Gastroesophageal sphincter (tissue), 4 donors: ENCODE data around the gene CDH23. TPM values are rescaled to one million over a fixed set of nuclear protein-coding genes. Genes with fewer than 3 reads are reported as not detected.

ENCODE experiments used
- ATAC-seq: fragments of 150-250 bp; one replicate; pipeline ENCODE4 v1.9.1; 2016; ENCODE audit warnings: mild to moderate bottlenecking, moderate library complexity
- H3K27ac ChIP-seq, 4 donors: fragments of 200-600 bp; sonication (generic) in 3 of 4; 1 replicate in 3 of 4; 2 replicates in 1 of 4; pipeline ENCODE4 v1.5.1; 2016 to 2019
- H3K27me3 ChIP-seq: fragments of 200-600 bp; sonication (generic); one replicate; pipeline ENCODE4 v1.5.1; 2019
- H3K36me3 ChIP-seq, 2 donors: fragments of 200-600 bp; sonication (generic); one replicate each; pipeline ENCODE4 v1.5.1; 2019; ENCODE audit warnings: control low read depth in 1 of 2
- H3K4me1 ChIP-seq, 3 donors: fragments of 200-600 bp; sonication (generic); 1 replicate in 2 of 3; 2 replicates in 1 of 3; pipeline ENCODE4 v1.5.1; 2016 to 2019; ENCODE audit warnings: control low read depth in 2 of 3
- H3K4me3 ChIP-seq, 2 donors: fragments of 200-600 bp; sonication (generic); one replicate each; pipeline ENCODE4 v1.5.1; 2019; ENCODE audit warnings: mild to moderate bottlenecking in 1 of 2, moderate library complexity in 1 of 2
- H3K9me3 ChIP-seq, 3 donors: fragments of 200-600 bp; sonication (generic); one replicate each; pipeline ENCODE4 v1.5.1; 2017 to 2019; ENCODE audit warnings: control low read depth in 2 of 3
- EP300 ChIP-seq: sonication (generic); formaldehyde crosslinking; IDR thresholded peaks from one replicate; pipeline ENCODE4 v1.6.1; 2017; ENCODE audit warnings: antibody characterized with exemption, mild to moderate bottlenecking
- POLR2A ChIP-seq, 2 donors: fragments of 450-650 bp; IDR thresholded peaks; one replicate each; pipeline ENCODE4 v1.6.1; 2017; ENCODE audit warnings: antibody characterized with exemption in 2 of 2, mild to moderate bottlenecking in 2 of 2, moderate library complexity in 1 of 2
- POLR2AphosphoS5 ChIP-seq: sonication (generic); formaldehyde crosslinking; IDR thresholded peaks from one replicate; pipeline ENCODE4 v1.6.1; 2017; ENCODE audit warnings: antibody characterized with exemption
- WGBS, 2 donors: methylation state at CpG; one replicate each; pipeline ENCODE4 v1.1.5; 2018; ENCODE audit warnings: low coverage in 1 of 2; 5-methylcytosine and 5-hydroxymethylcytosine counted together
- total RNA-seq, 4 donors: library from RNA; depleted of rRNA; stranded (reverse); fragments of >200 nt; gene quantifications; one replicate each; pipeline ENCODE4 v1.1.0, GENCODE V29; 2016
- TF ChIP-seq, protein P1 (sequence below), 4 experiments: fragments of 200-600 bp in 2 of 4; fragments of 450-650 bp in 2 of 4; sonication (generic) in 1 of 4; IDR thresholded peaks; one replicate each; pipeline ENCODE4 v1.5.1; 2017 to 2019; ENCODE audit warnings: antibody characterized with exemption in 4 of 4, mild to moderate bottlenecking in 2 of 4, moderate library complexity in 2 of 4

Gene CDH23
- total RNA-seq, 4 donors from 2014 or later: 5.1 to 33.5 (median 16.2) TPM

DNA sequence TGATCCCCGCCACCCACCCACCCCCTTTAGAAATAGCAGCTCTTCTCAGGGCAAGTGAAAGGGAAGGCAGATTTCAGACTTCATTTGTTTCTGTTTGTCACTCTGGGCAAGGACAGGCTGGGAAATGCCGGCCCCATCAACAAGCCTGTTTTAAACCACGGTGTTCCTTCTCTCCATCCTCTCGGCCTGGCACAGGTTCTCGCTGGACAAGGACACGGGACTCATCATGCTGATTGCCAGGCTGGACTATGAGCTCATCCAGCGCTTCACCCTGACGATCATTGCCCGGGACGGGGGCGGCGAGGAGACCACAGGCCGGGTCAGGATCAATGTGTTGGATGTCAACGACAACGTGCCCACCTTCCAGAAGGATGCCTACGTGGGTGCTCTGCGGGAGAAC lies 280.5 kb downstream of the CDH23 start:
- peaks cover 0 to 4% (median 0%) of the 10 kb centered on the region in 3 donors for H3K4me1 ChIP-seq
- no peaks in the 10 kb centered on the region for H3K9me3 ChIP-seq
- no peak overlapping the region for H3K4me3 ChIP-seq
- H3K27me3 ChIP-seq: no peaks in the 10 kb centered on the region
- H3K36me3 ChIP-seq: peaks cover 0 to 31% of the 10 kb centered on the region in 2 donors
- no peak for ATAC-seq
- 93% methylated on average over 5 of the region's 17 CpGs; no CpG with 5 or more reads in 1 of the 2 donors for WGBS, 2 donors
- no peak overlapping the region for H3K27ac ChIP-seq
- TF ChIP-seq POLR2AphosphoS5: no peak
- no peak for TF ChIP-seq EP300
- no peak for TF ChIP-seq POLR2A (IDR thresholded peaks at IDR 0.05)
- TF ChIP-seq, protein P1, sequence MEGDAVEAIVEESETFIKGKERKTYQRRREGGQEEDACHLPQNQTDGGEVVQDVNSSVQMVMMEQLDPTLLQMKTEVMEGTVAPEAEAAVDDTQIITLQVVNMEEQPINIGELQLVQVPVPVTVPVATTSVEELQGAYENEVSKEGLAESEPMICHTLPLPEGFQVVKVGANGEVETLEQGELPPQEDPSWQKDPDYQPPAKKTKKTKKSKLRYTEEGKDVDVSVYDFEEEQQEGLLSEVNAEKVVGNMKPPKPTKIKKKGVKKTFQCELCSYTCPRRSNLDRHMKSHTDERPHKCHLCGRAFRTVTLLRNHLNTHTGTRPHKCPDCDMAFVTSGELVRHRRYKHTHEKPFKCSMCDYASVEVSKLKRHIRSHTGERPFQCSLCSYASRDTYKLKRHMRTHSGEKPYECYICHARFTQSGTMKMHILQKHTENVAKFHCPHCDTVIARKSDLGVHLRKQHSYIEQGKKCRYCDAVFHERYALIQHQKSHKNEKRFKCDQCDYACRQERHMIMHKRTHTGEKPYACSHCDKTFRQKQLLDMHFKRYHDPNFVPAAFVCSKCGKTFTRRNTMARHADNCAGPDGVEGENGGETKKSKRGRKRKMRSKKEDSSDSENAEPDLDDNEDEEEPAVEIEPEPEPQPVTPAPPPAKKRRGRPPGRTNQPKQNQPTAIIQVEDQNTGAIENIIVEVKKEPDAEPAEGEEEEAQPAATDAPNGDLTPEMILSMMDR (IDR thresholded peaks at IDR 0.05): no peak

DNA sequence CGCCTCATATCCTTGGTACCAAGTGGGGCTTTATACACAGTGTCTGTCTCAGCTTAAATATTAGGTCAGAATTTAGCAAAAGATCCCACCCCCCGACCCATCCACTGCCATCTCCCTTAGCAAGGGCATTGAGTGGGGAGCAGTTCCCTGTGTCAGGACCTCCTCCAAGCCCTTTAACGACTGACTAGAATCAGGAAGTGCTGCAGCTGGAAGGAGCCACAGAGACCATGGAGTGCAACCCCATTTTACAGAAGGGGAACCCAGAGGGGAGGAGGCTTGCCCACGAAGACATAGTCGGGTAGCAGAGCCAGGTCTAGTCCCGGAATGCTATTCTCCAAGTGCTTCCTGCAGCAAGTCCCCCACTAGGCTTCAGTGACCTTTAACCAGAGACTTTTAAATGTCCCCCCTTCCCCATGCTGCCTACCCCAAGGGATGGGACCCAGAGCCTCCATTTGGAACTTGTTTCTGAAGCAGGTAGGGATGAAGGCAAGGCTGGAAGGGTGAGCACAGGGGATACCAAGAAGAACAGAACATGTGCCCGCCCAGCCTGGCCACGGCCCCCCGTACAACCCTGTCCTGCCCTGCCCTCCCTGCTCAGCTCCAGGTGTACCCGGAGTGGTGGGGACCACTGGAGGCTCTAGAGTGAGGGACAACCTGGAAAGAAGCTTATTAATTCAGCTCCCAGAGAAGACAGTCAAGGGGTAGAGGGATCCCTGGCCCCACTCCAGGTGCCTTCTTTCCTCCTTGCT lies 281.5 kb downstream of the CDH23 start:
- WGBS, 2 donors: 86 to 97% methylated on average over 1 to 4 of the region's 10 CpGs
- no peaks in the 10 kb centered on the region for H3K27me3 ChIP-seq
- H3K27ac ChIP-seq: no peak overlapping the region
- peaks cover 0 to 31% of the 10 kb centered on the region in 2 donors for H3K36me3 ChIP-seq
- TF ChIP-seq, protein P1 (IDR thresholded peaks at IDR 0.05): no peak
- TF ChIP-seq EP300 (no peak), POLR2AphosphoS5 (no peak), POLR2A (IDR thresholded peaks at IDR 0.05) (no peak)
- no peak for ATAC-seq
- no peak overlapping the region for H3K4me3 ChIP-seq
- peaks cover 0 to 4% (median 0%) of the 10 kb centered on the region in 3 donors for H3K4me1 ChIP-seq
- H3K9me3 ChIP-seq: no peaks in the 10 kb centered on the region

DNA sequence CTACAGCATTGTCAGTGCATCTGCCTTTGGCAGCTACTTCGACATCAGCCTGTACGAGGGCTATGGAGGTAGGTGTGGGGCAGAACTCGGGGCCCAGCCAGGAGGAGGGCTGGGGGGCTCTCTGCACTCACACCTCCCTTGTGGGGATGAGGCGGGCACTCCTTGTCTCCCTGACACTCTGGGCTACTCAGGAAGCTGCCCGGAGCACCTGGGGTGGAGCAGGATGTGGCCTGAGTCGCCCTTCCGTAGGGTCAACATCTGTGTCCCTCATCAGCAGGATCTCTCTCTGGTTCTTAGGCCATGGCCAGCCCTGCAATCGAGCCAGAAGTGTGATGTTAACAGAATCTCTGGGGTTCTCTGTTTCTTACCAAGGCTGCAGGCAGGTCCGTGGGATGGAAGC lies 282.7 kb downstream of the CDH23 start:
- ATAC-seq: no peak
- peaks cover 0 to 4% (median 0%) of the 10 kb centered on the region in 3 donors for H3K4me1 ChIP-seq
- H3K27me3 ChIP-seq: no peaks in the 10 kb centered on the region
- WGBS, 2 donors: 80% methylated on average over 1 of the region's 9 CpGs; no CpG with 5 or more reads in 1 of the 2 donors
- H3K36me3 ChIP-seq: peaks cover 0 to 31% of the 10 kb centered on the region in 2 donors
- TF ChIP-seq, protein P1 (IDR thresholded peaks at IDR 0.05): no peak
- no peak for TF ChIP-seq EP300
- no peak overlapping the region for H3K27ac ChIP-seq
- no peak overlapping the region for H3K4me3 ChIP-seq
- no peaks in the 10 kb centered on the region for H3K9me3 ChIP-seq

DNA sequence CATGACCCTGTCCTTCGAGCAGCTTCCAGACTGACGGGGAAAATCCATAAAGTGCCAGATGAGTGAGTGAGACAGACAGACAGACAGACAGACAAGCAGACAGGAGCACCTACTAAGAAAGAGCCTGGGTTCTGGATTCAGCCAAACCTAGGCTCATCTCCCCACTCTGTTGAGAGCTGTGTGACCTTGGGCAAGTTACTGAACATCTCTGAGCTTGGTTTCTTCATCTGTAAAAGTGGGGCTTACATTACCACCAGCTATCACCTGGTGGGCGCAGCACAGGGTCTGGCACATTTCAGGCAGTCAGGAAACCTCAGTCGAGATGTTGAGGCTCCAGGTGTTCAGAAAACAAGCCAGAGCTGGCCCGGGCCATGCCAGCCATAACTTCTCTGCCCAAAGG lies 285.3 kb downstream of the CDH23 start:
- Histone ChIP-seq H3K4me3 (no peak overlapping the region), H3K36me3 (peaks cover 0 to 26% of the 10 kb centered on the region in 2 donors), H3K4me1 (peaks cover 0 to 4% (median 0%) of the 10 kb centered on the region in 3 donors), H3K27me3 (no peaks in the 10 kb centered on the region), H3K27ac (no peak overlapping the region), H3K9me3 (no peaks in the 10 kb centered on the region)
- WGBS, 2 donors: 92 to 95% methylated on average over 2 to 4 of the region's 5 CpGs
- no peak for TF ChIP-seq POLR2AphosphoS5
- TF ChIP-seq, protein P1 (IDR thresholded peaks at IDR 0.05): no peak
- TF ChIP-seq EP300: no peak
- TF ChIP-seq POLR2A (IDR thresholded peaks at IDR 0.05): no peak
- no peak for ATAC-seq

DNA sequence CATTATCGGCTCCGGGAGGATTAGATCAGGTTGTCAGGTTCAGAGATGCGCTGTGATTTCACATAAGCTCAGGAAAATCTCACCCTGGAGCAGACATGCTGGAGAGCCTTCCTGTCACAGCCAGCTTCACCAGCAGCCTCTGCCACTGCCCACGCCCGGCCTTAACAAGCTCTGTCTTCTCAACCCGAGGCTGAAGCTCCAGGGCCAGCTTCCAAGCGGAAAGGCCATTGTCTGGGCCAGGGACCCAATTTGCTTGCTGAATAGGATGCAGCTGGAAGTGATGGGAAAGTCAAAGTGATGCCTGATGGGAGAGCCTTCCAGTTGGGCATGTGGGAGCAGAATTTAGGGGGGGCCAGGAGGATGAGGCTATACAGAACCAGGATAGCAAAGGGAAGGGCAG lies 286.6 kb downstream of the CDH23 start:
- H3K4me1 ChIP-seq: peaks cover 0 to 4% (median 0%) of the 10 kb centered on the region in 3 donors
- no peak overlapping the region for H3K27ac ChIP-seq
- H3K36me3 ChIP-seq: peaks cover 0 to 13% of the 10 kb centered on the region in 2 donors
- no peaks in the 10 kb centered on the region for H3K27me3 ChIP-seq
- no peak for ATAC-seq
- no peak overlapping the region for H3K4me3 ChIP-seq
- no CpG with 5 or more reads among the region's 7 CpGs for WGBS, 2 donors
- TF ChIP-seq POLR2A (IDR thresholded peaks at IDR 0.05) (no peak), EP300 (no peak), POLR2AphosphoS5 (no peak)
- TF ChIP-seq, protein P1 (IDR thresholded peaks at IDR 0.05): no peak
- no peaks in the 10 kb centered on the region for H3K9me3 ChIP-seq
